GM12874 (cell line): ENCODE data around the gene TREX2.

ENCODE experiments used
- CTCF ChIP-seq: IDR thresholded peaks from 2 replicates; pipeline ENCODE4 v1.5.1; 2011; ENCODE audit warnings: low read depth, mild to moderate bottlenecking, control low read depth, low read length, moderate library complexity; ENCODE audit not compliant: insufficient read depth

TREX2 gene

GRCh38 chrX:153433161-153433680 is 12.6 kb downstream of the TREX2 start:
- TF ChIP-seq CTCF, result no peak

GRCh38 chrX:153430796-153431195 is 15.1 kb downstream of the TREX2 start:
- no peak for TF ChIP-seq CTCF

GRCh38 chrX:153426204-153426603 is 19.7 kb downstream of the TREX2 start:
- TF ChIP-seq CTCF, result no peak

- TF ChIP-seq CTCF, result no peak
Measured at GRCh38 chrX:153423652-153424051, 22.2 kb downstream of the TREX2 start.

GRCh38 chrX:153421856-153422255 is 24.0 kb downstream of the TREX2 start:
- TF ChIP-seq CTCF, result no peak

- TF ChIP-seq CTCF, result no peak
Measured at GRCh38 chrX:153420851-153421599, 24.8 kb downstream of the TREX2 start.

- TF ChIP-seq CTCF, result no peak
Measured at GRCh38 chrX:153417637-153418036, 28.2 kb downstream of the TREX2 start.
